Upper lobe of left lung (tissue), 6 donors: ENCODE results near the gene KDM4B. TPM values are rescaled to one million over a fixed set of nuclear protein-coding genes. Genes with fewer than 3 reads are reported as not detected.

Experiments
- ATAC-seq, 2 donors: fragments of 200-7000 bp; cut with Tn5 transposase; one replicate each; pipeline ENCODE4 v1.9.1; 2022; ENCODE audit warnings: mild to moderate bottlenecking in 2 of 2, moderate library complexity in 2 of 2; ENCODE audit not compliant: low FRiP score in 2 of 2
- DNase-seq, 2 donors: peaks; one replicate each; pipeline ENCODE4 v3.0.0-alpha.2; 2019 to 2020
- H3K27ac ChIP-seq, 4 donors: fragments of 200-600 bp; sonication (generic); one replicate each; pipeline ENCODE4 v1.5.1; 2016 to 2019
- H3K27me3 ChIP-seq, 4 donors: fragments of 200-600 bp; sonication (generic); one replicate each; pipeline ENCODE4 v1.5.1; 2017 to 2019
- H3K36me3 ChIP-seq, 4 donors: fragments of 200-600 bp; sonication (generic); one replicate each; pipeline ENCODE4 v1.5.1; 2016 to 2019
- H3K4me1 ChIP-seq, 4 donors: fragments of 200-600 bp; sonication (generic); one replicate each; pipeline ENCODE4 v1.5.1; 2018 to 2019
- H3K4me3 ChIP-seq, 4 donors: fragments of 200-600 bp; sonication (generic); one replicate each; pipeline ENCODE4 v1.5.1; 2017 to 2019; ENCODE audit warnings: mild to moderate bottlenecking in 2 of 4, moderate library complexity in 1 of 4
- H3K9me3 ChIP-seq, 4 donors: fragments of 200-600 bp; sonication (generic); one replicate each; pipeline ENCODE4 v1.5.1; 2018 to 2019
- EP300 ChIP-seq, 4 donors: sonication (generic); formaldehyde crosslinking; IDR thresholded peaks; one replicate each; pipeline ENCODE4 v1.5.1; 2017; ENCODE audit warnings: antibody characterized with exemption in 4 of 4, control low read depth in 2 of 4
- POLR2A ChIP-seq, 4 donors: fragments of 450-650 bp; IDR thresholded peaks; one replicate each; pipeline ENCODE4 v1.5.1; 2016 to 2017; ENCODE audit warnings: antibody characterized with exemption in 4 of 4, mild to moderate bottlenecking in 2 of 4
- POLR2AphosphoS5 ChIP-seq, 2 donors: sonication (generic); formaldehyde crosslinking; IDR thresholded peaks; one replicate each; pipeline ENCODE4 v1.5.1; 2017; ENCODE audit warnings: antibody characterized with exemption in 2 of 2
- WGBS, 2 donors: methylation state at CpG; one replicate each; pipeline ENCODE4 v1.1.5; 2017 to 2018; 5-methylcytosine and 5-hydroxymethylcytosine counted together
- total RNA-seq, 6 donors: library from RNA; depleted of rRNA in 4 of 6; stranded (reverse); fragments of >200 nt in 4 of 6; gene quantifications; one replicate each; pipeline versions ENCODE4 v1.1.0 to v1.2.1, GENCODE V29; 2016 to 2021
- TF ChIP-seq, protein P1 (sequence below), 6 experiments: fragments of 450-650 bp in 4 of 6; fragments of 200-600 bp in 2 of 6; sonication (generic) in 2 of 6; IDR thresholded peaks; one replicate each; pipeline ENCODE4 v1.5.1; 2016 to 2019; ENCODE audit warnings: antibody characterized with exemption in 6 of 6
- donor health status: DM: no; HTN: no; CAD: no; lungs with moderate emphysema.
- donor health status: DM: no; HTN: yes; CAD: no; lungs with severe emphysema.

KDM4B gene
- total RNA-seq, 6 donors from 2014 or later, result 28.1 to 112 (median 38.2) TPM

DNA sequence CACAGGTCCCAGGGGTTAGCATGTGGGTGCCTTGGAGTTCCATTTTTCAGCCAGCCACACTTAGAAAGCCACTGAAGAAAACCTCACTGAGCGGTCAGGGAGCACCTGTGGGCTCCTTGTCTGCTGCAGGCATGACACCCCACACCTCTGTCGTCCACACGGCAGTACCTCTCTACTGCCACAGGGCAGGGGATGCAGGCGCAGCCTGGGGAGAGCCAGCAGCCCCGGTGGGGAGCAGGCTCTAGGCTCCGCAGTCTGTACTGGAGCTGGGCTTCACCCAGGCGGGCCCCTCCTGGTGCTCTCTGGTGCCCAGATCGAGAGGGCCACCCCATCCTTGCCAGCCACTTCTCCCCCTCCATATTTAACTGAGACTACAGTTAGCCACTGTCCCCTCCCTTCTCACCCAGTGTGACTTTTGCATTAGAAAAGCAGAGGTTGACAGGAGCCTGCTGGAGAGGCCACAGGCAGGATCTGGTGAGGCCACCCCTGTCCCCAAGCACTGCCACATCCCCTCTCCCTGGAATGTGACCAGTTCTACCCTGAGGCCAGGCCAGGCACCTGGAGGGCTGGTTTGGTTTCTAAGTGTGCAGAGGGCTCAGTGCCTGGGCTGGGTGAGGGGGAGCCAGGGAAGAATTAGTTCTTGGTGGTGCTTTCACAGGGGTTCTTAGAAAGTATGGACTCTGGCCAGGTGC is 104.4 kb downstream of the KDM4B start:
- Histone ChIP-seq H3K4me3 (no peak overlapping the region), H3K27me3 (no peaks in the 10 kb centered on the region), H3K36me3 (peaks cover 1 to 57% (median 35%) of the 10 kb centered on the region in 4 donors), H3K4me1 (peaks cover 0 to 20% (median 8%) of the 10 kb centered on the region in 4 donors), H3K27ac (no peak overlapping the region), H3K9me3 (no peaks in the 10 kb centered on the region)
- whole genome bisulfite sequencing, 2 donors, result 93% methylated on average over 8 of the region's 8 CpGs; no CpG with 5 or more reads in 1 of the 2 donors
- peak in 1 of 2 donors; percentile 42 for DNase-seq
- ATAC-seq, result no peak
- TF ChIP-seq POLR2A (IDR thresholded peaks at IDR 0.05) (no peak), EP300 (IDR thresholded peaks at IDR 0.05) (no peak), POLR2AphosphoS5 (IDR thresholded peaks at IDR 0.05) (no peak)
- TF ChIP-seq, protein P1, sequence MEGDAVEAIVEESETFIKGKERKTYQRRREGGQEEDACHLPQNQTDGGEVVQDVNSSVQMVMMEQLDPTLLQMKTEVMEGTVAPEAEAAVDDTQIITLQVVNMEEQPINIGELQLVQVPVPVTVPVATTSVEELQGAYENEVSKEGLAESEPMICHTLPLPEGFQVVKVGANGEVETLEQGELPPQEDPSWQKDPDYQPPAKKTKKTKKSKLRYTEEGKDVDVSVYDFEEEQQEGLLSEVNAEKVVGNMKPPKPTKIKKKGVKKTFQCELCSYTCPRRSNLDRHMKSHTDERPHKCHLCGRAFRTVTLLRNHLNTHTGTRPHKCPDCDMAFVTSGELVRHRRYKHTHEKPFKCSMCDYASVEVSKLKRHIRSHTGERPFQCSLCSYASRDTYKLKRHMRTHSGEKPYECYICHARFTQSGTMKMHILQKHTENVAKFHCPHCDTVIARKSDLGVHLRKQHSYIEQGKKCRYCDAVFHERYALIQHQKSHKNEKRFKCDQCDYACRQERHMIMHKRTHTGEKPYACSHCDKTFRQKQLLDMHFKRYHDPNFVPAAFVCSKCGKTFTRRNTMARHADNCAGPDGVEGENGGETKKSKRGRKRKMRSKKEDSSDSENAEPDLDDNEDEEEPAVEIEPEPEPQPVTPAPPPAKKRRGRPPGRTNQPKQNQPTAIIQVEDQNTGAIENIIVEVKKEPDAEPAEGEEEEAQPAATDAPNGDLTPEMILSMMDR (IDR thresholded peaks at IDR 0.05), result no peak

DNA sequence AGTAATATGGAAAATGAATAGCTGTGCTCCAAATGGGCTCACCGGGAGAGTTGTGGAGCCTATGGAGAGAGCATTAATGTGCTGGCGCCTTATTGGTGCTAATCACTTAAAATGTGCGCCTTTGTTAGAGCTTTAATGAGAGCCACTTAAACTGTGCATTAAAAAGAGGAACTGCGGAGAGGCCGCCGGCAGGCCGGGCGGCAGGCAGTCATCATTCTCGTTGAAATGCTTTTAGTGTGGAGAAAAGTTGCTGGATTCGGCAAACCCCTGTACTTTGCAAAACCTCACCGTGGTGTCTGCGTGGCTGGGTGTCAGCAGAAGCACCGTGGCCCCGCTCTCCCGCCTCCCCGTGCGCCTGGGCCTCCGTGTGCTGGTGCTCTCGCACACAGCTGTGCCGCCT is 105.5 kb downstream of the KDM4B start:
- WGBS, 2 donors, result 72 to 76% methylated on average over 17 to 20 of the region's 20 CpGs
- Histone ChIP-seq H3K4me3 (no peak overlapping the region), H3K27me3 (no peaks in the 10 kb centered on the region), H3K27ac (no peak overlapping the region), H3K36me3 (peaks cover 6 to 68% (median 45%) of the 10 kb centered on the region in 4 donors), H3K4me1 (peaks cover 0 to 20% (median 8%) of the 10 kb centered on the region in 4 donors), H3K9me3 (no peaks in the 10 kb centered on the region)
- TF ChIP-seq POLR2AphosphoS5 (IDR thresholded peaks at IDR 0.05), result no peak
- ATAC-seq, result no peak
- peak in 1 of 2 donors; percentile 61 for DNase-seq

GRCh38 chr19:5074830-5075394 is 106.0 kb downstream of the KDM4B start:
- TF ChIP-seq POLR2A (IDR thresholded peaks at IDR 0.05), result no peak
- no peak for TF ChIP-seq EP300 (IDR thresholded peaks at IDR 0.05)
- Histone ChIP-seq H3K9me3 (no peaks in the 10 kb centered on the region), H3K4me1 (peaks cover 0 to 20% (median 8%) of the 10 kb centered on the region in 4 donors), H3K27me3 (no peaks in the 10 kb centered on the region), H3K4me3 (no peak overlapping the region), H3K27ac (no peak overlapping the region), H3K36me3 (peaks cover 6 to 73% (median 49%) of the 10 kb centered on the region in 4 donors)
- ATAC-seq (no peak), DNase-seq (peak in 1 of 2 donors; percentile 76)
- WGBS, 2 donors, result 74 to 79% methylated on average over 10 to 27 of the region's 27 CpGs

DNA sequence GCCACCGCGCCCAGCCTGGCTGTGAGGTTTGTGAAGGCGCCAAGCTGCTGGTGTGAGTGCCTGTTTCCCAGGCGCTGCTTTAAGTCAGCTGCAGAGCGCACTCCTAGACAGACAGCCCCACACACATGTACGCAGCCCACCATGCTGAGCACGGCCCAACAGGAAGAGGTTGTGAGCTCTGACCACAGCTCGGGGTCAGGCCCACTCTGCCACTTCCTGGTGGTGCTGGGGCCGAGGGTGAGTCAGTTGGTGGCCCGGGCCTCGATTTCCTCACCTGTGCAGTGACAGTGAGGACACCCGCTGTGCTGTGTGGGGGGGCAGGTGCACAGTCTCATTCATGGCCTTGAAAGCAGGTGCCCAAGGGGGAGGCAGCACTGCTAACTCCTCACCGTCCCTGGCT is 106.7 kb downstream of the KDM4B start:
- H3K9me3 ChIP-seq, result no peaks in the 10 kb centered on the region
- peak in 1 of 2 donors; percentile 50 for DNase-seq
- no peaks in the 10 kb centered on the region for H3K27me3 ChIP-seq
- peaks cover 11 to 75% (median 52%) of the 10 kb centered on the region in 4 donors for H3K36me3 ChIP-seq
- no peak overlapping the region for H3K4me3 ChIP-seq
- peaks cover 0 to 20% (median 8%) of the 10 kb centered on the region in 4 donors for H3K4me1 ChIP-seq
- H3K27ac ChIP-seq, result no peak overlapping the region
- no peak for ATAC-seq
- WGBS, 2 donors, result 70 to 79% methylated on average over 9 to 13 of the region's 13 CpGs
- TF ChIP-seq EP300 (IDR thresholded peaks at IDR 0.05) (no peak), POLR2A (IDR thresholded peaks at IDR 0.05) (no peak), POLR2AphosphoS5 (IDR thresholded peaks at IDR 0.05) (no peak)
- TF ChIP-seq, protein P1 (IDR thresholded peaks at IDR 0.05), result no peak

DNA sequence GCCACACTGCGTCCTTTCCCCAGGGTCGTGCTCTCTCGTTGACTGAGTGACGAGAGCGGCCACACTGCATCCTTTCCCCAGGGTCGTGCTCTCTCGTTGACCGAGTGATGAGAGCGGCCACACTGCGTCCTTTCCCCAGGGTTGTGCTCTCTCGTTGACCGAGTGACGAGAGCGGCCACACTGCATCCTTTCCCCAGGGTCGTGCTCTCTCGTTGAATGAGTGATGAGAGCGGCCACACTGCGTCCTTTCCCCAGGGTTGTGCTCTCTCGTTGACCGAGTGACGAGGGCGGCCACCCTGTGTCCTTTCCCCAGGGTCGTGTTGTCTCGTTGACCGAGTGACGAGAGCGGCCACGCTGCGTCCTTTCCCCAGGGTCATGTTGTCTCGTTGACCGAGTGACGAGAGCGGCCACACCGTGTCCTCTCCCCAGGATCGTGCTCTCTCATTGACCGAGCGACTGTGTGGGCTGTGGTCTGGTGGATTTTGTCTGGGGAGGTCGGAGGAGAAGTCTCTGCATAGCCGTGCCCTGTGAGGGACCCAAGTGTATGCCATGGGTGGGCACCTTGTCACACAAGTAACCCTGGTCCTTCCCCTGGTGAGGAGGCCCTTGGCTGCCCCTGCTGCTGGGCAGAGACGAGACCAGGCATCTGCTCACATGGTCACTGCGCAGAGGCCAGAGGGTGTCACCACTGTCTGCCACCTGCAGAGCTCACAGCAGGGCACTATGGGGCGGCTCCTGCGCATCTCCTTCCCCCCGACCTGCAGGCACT is 107.7 kb downstream of the KDM4B start:
- peaks cover 0 to 20% (median 8%) of the 10 kb centered on the region in 4 donors for H3K4me1 ChIP-seq
- DNase-seq (peak in 1 of 2 donors; percentile 36), ATAC-seq (no peak)
- WGBS, 2 donors, result 92 to 93% methylated on average over 27 to 33 of the region's 44 CpGs
- H3K9me3 ChIP-seq, result no peaks in the 10 kb centered on the region
- H3K27me3 ChIP-seq, result no peaks in the 10 kb centered on the region
- TF ChIP-seq EP300 (IDR thresholded peaks at IDR 0.05) (no peak), POLR2AphosphoS5 (IDR thresholded peaks at IDR 0.05) (no peak), POLR2A (IDR thresholded peaks at IDR 0.05) (no peak)
- TF ChIP-seq, protein P1 (IDR thresholded peaks at IDR 0.05), result no peak
- H3K36me3 ChIP-seq, result peaks cover 11 to 75% (median 56%) of the 10 kb centered on the region in 4 donors
- no peak overlapping the region for H3K27ac ChIP-seq
- H3K4me3 ChIP-seq, result no peak overlapping the region
